EL (cell line): Measurements from ENCODE around the gene NDUFAF8.

ENCODE experiments used
- DNase-seq: peaks from one replicate; pipeline ENCODE4 v3.0.0-alpha.2; 2016

The NDUFAF8 gene

DNA sequence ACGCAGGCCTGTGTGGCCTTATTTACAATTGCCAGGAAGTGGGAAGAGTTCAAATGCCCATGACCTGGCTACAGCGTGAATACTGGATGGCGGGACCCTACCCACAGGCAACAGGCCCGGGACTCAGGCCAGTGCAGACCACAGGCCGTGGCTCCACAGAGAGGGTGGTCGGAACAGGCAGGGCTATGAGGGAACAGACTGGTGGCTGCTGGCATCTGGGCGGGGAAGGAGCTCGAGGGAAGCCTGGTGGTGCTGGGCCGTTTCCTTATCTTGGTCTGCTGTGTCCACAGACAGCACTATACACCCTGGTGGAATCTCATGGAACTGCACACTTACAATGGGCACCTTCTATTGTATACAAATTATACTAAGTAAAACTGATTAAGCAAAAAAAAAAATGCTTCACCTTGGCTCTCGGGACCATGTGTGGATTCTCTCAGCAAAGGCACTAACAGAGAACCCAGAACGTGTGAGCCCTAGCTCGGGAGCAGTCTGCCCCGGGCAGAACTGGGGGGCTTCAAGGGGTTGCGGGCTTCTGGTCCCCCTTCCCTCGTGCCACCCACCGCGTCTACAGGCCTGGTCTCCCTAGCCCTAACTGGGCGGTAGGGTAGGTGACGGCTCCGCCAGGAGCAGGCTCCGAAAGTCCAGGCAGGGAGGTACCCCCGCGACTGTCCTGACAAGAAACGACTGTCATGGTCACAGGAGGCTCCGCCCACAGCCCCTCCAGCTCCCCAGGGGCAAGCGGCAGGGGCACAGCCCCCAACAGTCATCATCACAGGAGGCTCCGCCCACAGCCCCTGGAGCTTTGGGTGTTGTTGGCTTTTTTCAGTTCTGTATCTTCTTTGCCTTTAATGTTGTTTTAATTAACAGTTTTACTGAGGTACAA lies 38.2 kb upstream of the NDUFAF8 start:
- peak; percentile 56 for DNase-seq

DNA sequence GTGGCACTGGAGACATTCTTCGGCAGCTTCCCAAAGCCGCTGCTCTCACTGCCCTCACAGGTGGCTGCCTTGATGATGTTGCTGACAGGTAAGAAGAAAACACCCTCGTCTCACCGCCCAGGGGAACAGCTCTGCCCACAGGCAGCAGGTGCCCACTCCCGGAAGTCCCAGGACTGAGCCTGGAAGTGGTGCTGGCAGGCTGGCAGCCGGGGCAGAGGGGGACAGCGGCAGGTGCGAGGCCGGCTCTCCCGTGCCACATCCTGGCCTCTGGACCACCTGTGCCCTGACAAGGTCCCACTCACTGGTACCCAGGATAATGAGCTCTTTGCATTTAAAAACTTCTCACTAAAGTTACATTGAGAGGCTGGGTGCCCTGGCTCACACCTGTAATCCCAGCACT lies 36.8 kb upstream of the NDUFAF8 start:
- DNase-seq: no peak

DNA sequence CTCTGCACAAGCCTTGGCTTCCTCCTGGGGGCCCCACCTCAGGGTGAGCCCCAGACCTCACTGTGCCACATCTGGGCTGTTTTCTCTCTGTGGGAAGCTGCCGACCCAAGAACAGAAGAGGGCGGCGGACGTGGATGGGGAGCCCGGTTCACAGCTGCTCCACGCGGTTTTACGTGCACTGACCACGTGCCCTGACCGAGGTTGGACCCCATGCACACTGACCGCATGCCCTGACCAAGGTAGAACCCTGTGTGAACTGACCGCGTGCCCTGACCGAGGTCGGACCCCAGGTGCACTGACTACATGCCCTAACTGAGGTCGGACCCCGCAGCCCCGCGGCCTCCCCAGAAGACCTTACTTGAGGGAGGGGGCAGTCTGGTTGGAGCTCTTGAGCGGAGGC lies 36.0 kb upstream of the NDUFAF8 start:
- no peak for DNase-seq

DNA sequence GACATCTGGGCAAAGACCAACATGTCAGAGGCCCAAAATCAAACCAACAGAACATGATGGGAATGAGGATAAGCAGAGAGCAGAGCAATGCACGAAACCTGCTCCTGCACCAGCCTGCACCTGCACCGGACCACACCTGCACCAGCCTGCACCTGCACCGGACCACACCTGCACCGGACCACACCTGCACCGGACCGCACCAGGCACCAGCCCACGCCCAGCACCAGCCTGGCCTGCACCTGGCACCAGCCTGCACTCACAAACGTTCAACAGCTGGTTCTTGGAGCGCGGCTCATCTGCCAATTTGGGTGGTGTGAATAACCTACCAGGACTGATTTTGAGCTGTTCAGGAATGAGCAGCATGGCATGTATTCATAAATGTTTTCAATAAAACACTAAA lies 34.5 kb upstream of the NDUFAF8 start:
- no peak for DNase-seq

DNA sequence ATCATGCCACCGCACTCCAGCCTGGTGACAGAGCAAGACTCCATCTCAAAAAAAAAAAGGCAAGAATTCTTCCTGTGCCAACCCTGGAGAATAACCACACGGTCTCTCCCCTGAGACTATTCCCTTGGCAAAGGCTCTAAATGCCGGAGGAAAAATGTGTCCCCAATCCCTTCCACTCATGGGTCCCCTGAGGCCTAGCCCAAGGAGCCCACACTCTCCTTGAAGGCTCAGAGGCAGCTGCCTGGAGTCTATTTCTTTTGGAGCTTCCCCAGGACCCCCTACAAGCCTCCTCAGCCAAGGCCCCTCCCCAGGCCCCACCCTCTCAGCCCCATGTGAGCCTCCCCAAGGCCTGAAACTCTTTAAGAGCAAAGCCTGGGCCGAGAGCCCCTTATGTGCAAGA lies 33.0 kb upstream of the NDUFAF8 start:
- no peak for DNase-seq

DNA sequence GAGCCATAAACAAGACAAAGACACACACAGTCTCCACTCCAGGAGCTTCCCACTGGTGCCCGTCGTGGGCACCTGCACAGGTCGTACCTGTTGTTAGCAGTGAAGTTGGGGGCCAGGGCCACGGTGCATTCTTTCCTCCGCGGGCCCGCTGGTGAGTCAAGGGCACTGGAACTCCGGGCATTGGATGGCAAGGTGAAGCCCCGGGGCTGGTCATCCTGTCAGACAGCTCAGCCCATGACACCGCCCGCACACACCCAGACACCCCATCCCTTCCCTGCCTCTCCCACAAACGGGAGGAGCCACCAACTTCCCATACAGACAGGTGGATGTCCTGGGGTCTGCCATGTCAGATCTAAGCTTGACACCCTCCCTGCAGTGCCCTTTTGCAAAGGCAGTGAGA lies 32.5 kb upstream of the NDUFAF8 start:
- DNase-seq: no peak

DNA sequence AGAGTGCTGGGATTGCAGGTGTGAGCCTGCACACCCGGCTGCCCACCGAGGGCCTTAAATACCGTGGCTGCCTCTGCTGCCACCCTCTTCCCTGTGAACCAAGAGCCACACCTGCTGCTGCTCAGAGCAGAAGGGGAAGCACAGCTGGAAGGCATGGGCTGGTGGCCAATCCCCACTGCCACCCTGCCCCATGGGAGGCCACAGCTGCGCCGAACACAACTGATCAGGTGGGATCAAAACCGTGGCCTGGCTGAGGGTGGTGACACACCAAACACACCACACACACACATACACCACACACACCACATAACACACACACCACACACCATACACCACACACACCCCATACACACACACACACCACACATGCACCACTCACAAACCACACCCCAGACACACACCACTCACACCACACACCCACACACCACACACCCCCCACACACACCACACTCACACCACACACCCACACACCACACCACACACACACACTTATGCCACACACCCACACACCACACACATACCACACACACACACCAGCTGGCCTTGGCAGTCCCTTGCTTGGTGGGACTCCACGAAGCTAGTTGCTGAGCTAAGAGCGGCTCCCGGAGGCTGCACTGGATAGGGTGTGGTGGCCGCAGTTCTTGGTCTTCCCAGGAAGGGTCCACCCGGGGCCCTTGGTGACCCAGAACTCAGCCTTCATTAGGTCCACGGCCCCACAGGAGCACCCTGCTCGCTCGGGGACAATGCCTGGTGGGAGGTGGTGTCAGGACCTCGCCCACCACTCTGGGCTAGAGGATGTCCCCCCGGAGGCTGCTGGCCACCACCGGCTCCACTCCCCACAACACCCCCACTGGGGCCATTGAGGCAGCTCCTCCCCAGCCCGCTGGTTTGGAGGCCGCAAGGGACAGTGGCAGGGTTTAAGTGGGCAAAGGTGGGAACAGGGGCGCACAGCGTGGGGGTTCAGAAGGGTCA lies 31.2 kb upstream of the NDUFAF8 start:
- DNase-seq: no peak

DNA sequence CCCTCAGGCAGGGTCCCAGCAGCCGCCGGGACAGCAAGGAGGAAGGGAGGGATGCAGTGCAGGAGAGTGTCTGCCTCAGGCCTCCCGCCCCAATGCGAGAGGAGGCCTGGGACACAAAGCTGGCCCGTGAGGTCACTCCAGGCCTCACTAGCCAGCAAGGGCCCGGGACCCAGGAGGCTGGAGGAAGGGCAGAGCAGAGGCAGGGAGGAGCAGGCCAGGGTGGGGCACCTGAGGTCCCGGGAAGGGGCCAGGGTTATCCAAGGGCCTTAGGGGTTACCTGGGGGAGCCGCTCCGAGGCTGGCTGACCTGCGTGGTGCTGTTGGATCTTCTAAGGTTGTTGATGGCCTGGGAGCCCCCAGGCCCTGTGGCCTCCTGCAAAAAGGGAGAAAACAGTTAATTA lies 30.5 kb upstream of the NDUFAF8 start:
- no peak for DNase-seq

DNA sequence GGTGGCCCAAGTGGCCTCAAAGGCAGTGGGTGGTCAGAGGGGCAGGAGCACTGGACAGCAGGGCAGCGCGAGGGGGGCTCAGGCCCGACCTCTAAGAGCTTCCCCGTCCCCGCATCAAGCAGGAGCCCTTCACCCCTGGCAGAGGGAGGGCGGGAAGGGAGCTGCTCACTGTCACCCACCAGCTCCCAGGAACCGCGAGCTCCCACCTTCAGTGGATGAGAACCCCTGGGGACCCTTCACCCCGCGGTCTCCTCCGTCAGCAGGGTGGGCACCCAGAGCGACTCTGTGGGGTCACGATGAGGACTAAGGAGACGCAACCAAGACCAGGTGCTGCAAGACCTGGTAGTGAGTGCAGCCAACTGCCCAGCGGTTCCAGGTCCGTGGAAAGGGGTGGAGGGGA lies 30.0 kb upstream of the NDUFAF8 start:
- no peak for DNase-seq

DNA sequence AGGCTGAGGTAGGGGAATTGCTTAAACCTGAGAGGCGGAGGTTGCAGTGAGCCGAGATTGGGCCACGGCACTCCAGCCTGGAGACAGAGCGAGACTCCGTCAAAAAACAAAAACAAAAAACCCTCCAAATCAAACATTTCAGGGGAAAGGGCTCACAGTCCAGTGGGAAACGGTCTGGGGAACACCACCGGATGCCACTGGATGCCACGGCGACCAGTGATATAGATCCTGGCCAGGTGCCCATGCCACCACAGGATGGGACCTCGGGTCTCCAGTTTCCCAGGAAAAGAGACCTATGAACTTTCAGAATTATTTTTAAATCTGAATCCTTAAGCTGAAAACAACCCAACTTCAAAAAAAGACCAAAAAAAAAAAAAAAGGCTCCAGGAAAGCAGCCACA lies 28.7 kb upstream of the NDUFAF8 start:
- DNase-seq: no peak

DNA sequence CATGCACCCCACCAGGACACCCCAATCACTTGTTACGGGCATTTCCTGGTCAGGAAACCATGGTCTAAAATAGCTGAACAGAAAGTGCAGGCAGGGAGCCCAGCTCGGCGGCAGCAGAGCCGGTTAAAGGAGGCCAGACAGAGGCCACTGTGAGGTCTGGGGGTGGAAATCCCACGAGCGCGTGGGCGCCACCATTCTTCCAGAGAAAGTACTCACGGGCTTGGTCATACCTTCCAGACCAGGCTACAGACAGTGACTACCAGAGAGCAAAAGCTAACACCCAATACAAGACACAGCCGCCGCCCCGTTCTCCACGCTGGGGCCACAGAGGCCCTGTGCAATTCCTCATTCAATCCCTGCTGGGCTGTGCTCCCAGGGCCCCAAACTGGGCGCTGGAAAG lies 28.2 kb upstream of the NDUFAF8 start:
- no peak for DNase-seq

DNA sequence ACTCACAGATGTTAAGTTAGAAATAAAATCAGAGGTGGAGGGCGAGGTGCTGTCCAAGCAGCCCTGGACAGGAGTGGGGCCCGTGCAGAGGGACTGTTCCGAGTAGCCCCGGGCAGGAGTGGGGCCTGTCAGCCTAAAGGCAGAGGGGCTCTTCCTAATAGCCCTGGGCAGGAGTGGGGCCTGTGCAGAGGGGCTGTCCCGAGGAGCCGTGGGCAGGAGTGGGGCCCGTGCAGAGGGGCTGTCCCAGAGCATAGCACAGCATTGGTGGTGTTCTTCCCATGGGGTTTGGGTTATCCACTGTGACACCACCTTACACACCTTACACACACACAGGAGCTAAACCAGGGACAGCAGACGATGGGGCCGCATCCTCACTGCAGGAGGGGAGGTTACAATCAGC lies 26.8 kb upstream of the NDUFAF8 start:
- no peak for DNase-seq

DNA sequence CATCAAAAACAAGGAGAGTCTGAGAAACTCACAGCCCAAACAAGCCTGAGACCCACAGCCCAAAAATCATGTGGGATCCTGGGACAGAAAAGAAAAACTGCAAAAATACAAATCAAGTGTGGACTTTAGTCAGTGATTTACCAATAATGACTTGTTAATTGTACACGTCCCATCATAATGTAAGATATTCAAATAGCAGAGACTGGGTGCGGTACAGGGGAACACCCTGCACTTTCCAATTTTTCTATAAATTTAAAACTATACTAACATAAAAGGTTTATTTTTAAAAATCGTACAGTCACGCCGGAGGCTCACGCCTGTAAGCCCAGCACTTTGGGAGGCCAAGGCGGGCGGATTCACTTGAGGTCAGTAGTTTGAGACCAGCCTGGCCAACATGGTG lies 25.1 kb upstream of the NDUFAF8 start:
- no peak for DNase-seq

DNA sequence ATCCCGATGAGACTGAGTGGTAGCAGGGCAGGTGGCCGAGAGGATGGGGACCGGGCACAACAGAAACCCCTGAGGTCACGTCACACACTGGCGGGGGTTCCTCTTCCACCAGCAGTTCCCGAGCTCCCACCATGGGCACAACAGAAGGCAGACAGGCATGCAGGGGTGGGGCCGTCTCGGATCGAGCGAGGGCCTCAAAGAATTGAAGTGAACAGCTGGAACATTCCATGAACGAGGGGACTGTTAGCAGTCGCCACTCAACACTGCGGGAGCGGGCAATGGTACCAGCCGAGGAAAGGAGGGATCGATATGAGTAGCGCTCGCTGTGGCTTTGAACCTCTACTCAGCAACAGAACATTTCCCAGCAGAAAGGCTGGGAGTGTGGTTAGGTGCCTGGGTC lies 21.6 kb upstream of the NDUFAF8 start:
- DNase-seq: no peak

DNA sequence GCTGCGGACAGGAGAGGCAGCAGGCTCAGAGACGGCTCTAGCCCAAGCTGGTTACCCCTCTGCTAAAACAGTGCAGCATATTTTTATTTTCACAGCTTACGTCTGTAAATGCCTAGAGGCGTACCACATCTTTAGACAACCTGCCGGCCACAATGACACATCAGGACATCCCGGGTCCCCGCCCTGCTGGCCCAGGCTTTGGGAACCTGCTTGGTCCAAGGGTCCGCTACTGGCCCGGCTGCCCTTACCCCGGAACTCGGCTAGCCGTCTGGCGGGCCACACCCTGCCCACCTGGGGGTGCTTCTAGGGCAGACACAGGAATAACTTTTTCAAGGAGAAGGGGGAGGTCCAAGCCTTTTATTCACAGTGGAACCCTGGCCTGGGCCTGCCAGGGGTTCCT lies 20.7 kb upstream of the NDUFAF8 start:
- DNase-seq: no peak

DNA sequence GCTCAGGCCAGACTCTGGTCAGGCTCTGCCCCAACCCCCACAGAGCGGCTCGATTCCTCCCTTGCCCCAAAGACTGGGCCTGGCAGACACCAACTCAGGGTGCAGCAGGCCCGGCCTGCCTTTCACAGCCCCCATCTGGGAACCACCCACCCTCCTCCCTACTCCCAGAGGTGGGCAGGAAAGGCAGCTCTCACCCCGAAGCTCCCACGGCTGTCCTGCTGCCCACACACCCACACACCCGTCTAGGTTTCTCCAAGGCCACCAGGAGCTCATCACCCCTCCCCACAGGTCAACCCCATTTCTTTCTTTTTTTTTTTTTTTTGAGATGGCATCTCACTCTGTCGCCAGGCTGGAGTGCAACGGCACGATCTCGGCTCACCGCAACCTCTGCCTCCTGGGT lies 20.1 kb upstream of the NDUFAF8 start:
- DNase-seq: no peak

DNA sequence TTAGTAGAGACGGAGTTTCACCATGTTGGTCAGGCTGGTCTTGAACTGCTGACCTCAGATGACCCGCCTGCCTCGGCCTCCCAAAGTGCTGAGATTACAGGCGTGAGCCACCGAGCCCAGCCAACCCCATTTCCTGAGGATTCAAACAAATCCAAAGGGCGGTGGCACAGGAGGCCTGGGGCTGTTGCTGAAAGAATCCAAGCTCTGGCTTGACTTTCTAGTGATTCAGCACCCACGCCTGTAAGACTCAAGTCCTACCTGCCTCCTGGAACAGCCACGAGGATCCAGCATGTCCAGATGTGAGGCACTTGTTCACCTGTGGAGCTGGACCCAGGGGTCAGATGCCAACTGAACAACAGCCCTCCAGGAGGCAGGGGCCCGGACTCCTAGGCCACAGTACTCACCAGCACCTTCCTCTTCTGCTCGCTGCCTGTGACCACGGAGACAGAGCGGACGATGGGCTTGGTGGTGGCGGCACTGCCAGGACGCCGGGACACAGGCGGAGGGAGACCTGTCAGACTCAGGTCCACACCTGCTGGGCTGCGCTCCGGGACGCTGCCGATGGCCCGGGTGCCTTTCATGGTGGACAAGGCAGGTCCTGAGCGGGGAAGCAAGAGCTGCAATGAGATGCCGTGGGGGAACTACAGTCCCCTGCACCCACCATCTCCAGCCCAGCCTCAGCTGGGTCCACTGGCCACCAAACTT lies 19.5 kb upstream of the NDUFAF8 start:
- DNase-seq: no peak

DNA sequence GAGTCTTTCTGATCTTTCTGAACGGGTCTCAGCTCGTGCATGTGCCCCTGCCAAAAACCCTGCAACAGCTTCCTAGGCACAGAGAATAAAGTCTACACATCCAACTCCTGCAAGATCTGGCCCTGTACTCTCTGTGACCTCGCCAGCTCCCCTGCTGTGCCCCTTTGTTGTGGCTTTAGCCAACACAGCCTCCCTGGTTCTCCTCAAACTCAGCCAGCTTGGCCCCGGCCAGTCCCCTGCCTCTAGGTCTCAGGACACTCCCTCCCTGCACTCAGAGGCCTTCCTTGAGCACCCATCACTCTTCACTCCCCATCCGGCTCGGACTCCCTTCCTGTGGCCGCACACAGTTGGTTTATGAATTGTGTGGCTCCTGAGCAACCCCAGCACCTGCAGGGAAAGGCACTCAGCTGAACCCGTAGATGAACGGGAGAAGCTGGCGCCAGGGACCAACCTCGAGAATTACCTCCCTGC lies 17.7 kb upstream of the NDUFAF8 start:
- no peak for DNase-seq

DNA sequence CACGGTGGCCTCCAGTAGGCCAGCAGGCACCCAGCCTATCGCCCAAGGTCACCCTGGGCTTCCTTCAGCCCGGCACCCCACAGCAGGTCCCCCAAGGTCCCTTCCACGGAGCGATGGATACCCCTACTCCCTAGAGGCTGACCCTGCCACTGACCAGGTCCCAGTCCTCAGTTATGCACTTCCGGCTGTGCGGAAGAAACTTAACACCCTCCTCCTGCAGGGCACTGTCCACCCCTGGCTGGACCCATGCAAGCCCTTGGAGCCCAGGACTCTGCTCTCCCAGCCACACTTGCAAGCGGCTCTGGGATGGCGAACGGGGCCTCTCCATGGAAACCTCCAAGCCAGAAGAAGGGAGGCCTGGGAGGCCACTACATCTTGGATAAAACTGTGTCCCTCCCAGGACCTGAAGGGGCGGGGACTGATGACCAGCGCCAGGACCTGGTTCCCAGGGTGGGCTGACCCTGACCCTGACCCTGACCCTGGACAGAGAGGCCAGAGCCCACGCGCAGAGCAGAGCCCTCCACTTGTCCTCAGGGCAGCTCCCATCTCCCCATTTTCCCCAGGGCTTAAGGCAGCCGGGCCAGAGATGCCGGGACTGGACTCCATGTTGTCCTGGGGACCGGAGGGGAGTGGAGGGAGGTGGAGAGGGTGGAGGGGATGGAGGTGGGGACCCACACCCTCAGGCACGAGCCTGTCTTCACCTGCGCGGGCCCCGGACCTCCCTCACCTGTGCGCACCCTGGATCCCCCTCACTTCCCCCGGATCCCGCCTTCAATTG lies 17.1 kb upstream of the NDUFAF8 start:
- DNase-seq: peak; percentile 27

DNA sequence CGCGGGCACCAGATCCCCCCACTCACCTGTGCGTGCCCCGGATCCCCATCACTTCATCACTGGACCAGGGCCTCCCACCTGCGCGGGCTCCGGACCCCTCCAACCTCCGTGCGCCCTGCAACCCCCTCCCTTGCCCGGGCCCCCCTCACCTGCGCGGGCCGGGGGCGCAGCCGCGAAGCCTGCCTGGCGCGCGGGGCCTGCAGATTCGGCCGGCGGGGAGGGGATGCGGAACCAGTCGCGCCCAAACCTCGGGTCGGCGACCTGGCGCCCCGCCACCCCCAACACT lies 16.6 kb upstream of the NDUFAF8 start:
- no peak for DNase-seq

DNA sequence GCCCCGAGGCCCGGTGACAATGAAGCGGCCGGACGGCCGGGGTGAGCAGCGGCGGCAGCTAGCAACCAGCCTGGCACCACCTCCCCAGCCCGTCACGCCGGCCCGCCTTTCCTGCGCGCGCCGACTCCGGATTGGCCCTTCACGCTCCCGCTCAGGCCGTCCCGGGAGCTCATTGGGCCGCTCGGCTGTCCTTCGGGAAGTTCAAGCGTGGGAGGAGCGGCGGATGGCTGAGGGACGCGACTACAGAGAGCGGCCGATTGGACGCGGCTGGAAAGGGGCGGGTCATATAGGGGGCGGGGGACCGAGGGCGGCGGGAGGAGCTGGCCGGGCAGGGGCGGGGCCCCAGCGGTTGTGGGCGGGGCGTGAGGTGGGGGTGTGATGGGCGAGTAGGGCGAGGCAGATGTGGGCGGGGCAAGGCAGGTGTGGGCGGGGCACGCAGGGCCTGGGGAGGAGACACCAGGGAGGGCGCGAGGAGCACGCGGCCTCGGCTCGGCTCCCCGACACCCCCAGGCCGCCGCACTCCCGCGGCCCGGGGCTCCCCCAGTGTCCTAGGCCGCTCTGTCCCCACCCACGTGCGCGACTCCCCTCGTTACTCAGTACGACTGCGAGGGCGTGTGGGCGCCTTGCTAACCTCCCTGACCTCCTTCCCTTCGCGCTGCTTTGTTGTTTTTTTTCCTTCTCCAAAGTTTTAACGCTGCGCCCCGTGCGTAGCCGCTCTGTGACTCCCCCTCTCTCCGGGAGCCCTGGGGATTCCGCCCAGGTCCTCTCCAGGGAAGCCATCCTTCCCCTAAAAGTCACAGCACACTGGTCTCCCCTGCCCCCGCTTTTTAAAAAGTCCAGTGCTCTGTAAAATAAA lies 16.0 kb upstream of the NDUFAF8 start, which contains the start of gene CEP131:
Gene CEP131, minus strand, starts transcription at position 60 of the 856 bp plus-strand sequence. CDS start 2,909 bp downstream, outside the sequence.
- DNase-seq: peak; percentile 99

DNA sequence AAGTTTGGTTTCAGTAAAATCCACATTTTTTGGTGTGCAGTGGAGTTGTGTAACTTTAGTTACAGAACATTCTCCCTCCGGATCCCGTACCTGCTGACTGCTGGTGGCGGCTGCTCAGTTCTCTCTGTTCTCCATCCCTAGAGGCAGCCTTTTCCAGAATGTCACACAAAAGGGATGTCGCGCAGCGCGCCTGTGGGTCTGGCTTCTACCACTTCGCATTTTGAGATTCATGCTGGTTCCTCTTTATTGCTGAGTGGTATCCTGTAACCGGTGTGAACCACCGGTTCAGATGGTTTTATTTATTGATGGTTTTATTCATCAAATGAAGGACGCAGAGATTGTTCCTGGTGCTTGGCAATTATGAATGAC lies 15.4 kb upstream of the NDUFAF8 start:
- DNase-seq: no peak
